ENCODE data around the gene PTPRU.

DNA sequence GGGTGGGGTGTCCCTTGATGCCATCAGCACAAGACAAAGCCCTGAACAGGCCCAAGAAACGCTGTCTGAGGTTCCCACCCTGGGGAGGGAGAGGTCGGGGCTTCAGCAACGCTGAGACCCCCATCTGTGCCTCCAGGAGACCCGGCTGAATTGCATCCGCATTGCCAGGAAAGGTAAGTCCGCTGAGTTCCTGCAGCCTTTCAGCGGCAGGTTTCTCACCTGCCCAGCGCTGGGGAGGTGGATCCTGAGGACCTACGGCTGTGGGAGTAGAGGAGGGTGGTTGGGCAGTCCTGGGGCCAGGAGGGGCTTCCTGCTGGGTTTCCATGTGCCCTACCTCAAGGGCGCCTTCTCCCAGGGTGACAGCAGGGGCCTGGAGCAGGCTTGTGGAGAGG lies 47.5 kb downstream of the PTPRU start:
- TF ChIP-seq ZNF302 (CRISPR knock-in tag; IDR thresholded peaks at IDR 0.05) (no peak), RFX5 (IDR thresholded peaks at IDR 0.05) (no peak), POLR2A (IDR thresholded peaks at IDR 0.05; ENCODE audit: low read length) (no peak)
